PFSK-1 (cell line): ENCODE measurements around the gene APC.

Experiments
- FOXP2 ChIP-seq: optimal IDR thresholded peaks from 2 replicates; pipeline ENCODE3; 2011; ENCODE audit warnings: borderline replicate concordance, control low read depth, inconsistent platforms; ENCODE audit not compliant: insufficient read depth; ENCODE audit errors: extremely low read length, extremely low read depth
- POLR2AphosphoS5 ChIP-seq: IDR thresholded peaks from 2 replicates; pipeline ENCODE4 v1.6.1; 2012; ENCODE audit warnings: low read depth, mild to moderate bottlenecking, control low read depth, low read length, moderate library complexity
- REST ChIP-seq, 2 experiments: IDR thresholded peaks; 2 replicates each; pipeline versions ENCODE4 v1.6.1 to v1.8.0; 2011 to 2012; ENCODE audit warnings: low read depth in 2 of 2, low read length in 2 of 2, control low read depth in 1 of 2, inconsistent platforms in 1 of 2, mild to moderate bottlenecking in 1 of 2, moderate library complexity in 1 of 2; ENCODE audit not compliant: insufficient read depth in 1 of 2
- SIN3A ChIP-seq: IDR thresholded peaks from 2 replicates; pipeline ENCODE4 v1.6.1; 2012; ENCODE audit warnings: mild to moderate bottlenecking, low read length, moderate library complexity, borderline replicate concordance; ENCODE audit not compliant: insufficient read depth

- no peak for TF ChIP-seq FOXP2
- TF ChIP-seq SIN3A, result no peak
- TF ChIP-seq REST (IDR thresholded peaks at IDR 0.05; ENCODE audit: insufficient read depth in 1 of 2, low read depth in 2 of 2, low read length in 2 of 2), result no peak
- no peak for TF ChIP-seq POLR2AphosphoS5
Measured at GRCh38 chr5:112690605-112691338, 46.9 kb upstream of the APC start.
